Fibroblast of pulmonary artery (primary cell): ENCODE data around the gene RAC3.

Experiments used
- DNase-seq: peaks from one replicate; pipeline ENCODE4 v3.0.0-alpha.2; 2010; ENCODE audit warnings: low read depth
- H3K4me3 ChIP-seq: replicated peaks from 2 replicates; pipeline ENCODE4 v1.5.1; 2011; ENCODE audit warnings: low read depth, mild to moderate bottlenecking, control low read depth, low read length, moderate library complexity
- CTCF ChIP-seq: IDR thresholded peaks from 2 replicates; pipeline ENCODE4 v1.5.1; 2011; ENCODE audit warnings: mild to moderate bottlenecking, control low read depth, low read length, inconsistent platforms; ENCODE audit errors: missing control alignments

RAC3 gene

DNA sequence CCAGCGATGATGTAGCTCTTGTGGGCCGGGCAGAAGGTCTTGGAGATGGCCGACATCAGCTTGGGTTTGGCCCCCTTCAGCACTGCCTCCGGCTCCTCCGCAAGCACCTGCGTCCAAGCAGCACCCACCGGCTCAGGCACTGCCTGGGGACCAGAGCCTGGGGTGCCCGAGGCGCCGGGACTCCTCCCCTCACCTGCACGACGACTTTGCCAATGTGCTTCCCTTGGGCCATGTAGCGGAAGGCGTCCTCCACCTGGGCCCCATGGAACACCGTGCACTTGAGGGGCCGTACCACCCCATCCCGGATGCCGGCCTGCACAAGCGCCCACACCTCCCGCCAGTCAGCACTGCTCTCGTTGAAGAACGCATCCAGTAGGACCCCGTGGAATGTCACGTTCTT is 51.5 kb downstream of the RAC3 start:
- TF ChIP-seq CTCF, result no peak
- DNase-seq, result no peak
- H3K4me3 ChIP-seq, result no peak overlapping the region
